ENCODE results near the gene SMC2.

SMC2 gene

DNA sequence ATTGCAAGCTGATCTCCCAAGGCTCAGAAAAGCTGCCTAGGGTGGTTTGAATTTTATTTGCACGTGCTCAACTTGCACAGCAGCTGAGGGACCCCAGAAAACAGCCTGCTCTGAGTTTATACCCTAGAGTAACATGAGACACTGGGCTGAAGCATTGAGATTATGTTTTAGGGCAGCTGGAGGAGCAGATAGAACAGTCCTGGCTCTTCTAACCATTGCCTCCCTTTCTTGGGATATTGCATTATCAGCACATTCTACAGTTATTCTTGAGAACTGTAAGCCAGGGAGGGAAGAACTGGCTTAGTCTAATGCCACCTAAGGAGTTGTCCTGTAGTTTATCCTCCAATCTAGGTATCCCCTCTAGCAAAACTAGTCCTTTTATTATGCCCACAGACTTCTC lies 10.3 kb downstream of the SMC2 start:
- no peak for DNase-seq (ENCODE audit: low read depth in 2 of 2)

DNA sequence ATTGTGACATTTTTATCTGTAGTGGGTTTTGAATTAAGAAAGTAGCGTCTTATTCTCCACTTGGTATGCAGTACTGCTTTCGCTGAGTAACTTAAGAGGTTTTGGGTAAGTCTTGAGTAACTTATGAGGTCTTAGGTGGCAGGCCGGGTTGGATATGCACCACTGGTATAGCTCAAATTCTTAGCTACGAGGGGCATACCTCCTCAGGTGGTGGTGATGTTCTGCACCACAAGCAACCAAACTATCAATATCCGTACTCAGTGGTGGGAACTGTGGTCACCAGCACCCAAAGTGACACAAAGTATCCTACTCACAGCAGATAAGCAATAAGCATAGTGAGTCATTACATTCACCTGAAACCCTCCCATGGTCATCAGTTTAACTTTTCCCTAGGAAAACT lies 13.7 kb downstream of the SMC2 start:
- no peak for DNase-seq (ENCODE audit: low read depth in 2 of 2)

DNA sequence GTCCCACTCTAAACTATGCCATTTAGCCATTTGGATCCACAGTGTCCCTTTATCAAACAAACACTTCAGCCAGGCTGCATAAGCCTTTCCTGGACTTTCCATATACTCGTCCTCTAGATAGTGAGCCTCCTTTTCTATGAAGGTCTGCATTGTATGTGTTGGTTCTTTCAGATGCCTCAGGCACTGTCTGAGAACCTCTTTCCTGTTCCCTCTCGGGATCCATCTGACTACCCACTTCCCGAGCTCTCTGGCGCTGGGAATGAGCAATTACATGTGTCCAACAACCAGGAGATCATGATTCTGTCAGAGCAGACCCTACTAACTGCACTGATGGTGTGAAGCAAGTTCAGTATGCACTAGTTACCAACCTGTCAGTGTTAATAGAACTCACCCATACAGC lies 14.2 kb downstream of the SMC2 start:
- DNase-seq (ENCODE audit: low read depth in 2 of 2): no peak

DNA sequence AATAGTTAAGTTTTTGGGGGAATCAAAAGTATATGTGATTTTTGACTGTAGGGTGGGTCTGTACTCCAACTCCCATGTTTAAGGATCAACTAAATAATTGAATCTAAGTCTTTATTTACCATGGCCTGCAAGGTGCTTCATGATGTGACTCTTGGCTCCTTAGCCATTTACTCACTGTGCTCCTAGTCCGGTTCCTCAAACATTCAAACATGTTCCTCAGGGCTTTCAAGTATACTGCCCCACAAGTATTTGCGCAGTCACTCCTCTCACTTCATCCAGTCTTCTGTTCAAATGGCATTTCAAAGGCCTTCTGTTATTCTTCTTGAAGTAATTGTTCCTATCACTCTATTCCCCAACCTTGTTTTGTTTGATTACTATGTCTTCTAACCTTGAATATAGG lies 16.4 kb downstream of the SMC2 start:
- no peak for DNase-seq (ENCODE audit: low read depth in 2 of 2)

DNA sequence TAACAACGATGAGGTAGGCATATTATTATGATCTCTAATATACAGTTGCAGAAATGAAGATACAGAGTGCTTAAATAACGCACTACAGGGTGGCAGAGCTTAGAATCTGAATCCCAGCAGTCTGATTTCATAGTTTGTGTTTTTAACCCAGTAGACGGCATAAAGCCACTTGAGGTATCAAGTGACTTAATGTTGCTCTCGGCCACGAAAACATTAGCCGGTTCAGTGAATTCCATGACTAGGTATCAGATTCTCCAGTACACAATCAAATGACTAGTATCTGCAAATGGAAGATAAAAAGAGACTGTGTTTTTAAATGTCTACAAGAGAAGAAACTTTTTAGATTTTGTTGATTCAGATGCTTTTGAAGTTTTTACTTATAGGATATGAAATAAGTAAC lies 24.8 kb downstream of the SMC2 start:
- no peak for DNase-seq (ENCODE audit: low read depth in 2 of 2)

DNA sequence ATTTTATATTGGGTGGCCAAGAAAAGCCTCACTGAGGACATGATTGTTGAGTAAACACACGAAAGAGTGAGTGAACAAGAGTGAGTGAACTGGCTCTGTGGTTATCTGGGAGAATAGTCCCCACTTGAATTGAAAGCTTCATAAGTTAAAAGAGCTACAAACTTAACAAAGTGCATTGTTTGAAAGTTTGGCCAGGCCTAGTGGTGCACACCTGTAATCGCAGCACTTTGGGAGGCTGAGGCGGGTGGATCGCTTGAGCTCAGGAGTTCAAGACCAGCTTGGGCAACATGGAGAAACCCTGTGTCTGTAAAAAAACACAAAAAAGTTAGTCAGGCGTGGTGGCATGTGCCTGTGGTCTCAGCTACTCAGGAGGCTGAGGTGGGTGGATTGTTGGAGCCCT lies 26.9 kb downstream of the SMC2 start:
- no peak for DNase-seq (ENCODE audit: low read depth in 2 of 2)

DNA sequence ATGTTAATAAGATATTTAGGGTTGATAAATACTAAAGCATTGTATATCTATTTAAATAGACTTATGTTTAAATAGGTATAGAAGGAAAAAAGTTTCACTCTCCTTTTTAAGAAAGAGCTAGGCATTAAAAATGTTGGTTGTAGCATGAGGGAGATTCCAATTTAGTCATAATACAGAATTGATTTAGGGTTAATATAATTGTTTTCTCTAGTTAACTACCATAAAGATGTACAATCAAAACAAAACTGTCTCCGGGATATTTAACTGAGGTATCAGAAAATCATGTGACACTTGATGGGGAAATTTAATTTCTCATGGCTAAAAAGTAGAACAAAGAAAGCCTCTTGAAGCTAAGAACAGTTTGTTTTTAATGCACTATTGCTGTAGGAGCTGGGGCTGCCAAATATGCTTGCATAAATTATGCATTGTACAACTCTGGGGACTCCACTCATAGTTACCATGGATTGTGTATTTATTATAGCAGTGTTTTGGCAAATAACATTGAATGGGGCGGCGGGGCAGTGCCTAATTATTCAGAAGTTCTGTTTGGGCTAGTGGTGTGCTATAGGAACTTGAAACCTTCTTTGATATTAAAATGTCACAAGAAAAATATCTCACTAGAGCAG lies 44.2 kb downstream of the SMC2 start:
- no peak for DNase-seq (ENCODE audit: low read depth in 2 of 2)

DNA sequence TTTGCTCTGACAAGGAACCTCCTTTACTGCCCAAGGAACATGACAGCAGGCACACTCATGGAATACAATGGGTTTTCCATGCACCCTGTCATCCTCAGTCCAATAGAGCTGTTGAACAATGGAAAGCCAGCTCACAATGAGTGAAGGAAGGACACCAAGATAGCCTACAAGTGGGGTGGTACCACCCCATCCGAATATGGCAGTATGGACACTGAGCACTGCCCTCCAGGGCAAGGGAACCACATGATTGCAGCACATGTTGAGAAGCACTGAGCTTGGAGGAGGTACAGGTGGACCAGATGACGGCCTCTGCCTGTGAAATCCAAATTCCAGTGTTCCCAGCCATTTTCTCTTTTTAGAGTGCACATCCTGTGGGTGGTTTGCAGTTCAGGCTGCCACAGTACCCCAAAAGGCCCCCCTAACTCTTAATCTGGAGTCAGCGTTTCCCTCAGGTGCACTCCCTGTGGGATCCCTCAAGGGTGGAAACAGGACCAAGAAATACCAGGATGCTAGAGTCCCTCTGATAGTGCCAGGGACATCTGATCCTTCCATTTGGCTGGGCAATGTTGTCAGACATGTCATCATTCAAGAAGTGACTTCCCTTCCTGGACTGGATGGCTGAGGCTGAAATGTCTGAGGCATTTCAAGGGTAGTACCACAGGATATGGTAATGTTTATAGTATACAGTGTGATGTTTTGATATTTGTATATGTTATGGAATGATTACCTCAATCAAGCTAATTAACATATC lies 48.9 kb downstream of the SMC2 start:
- no peak for DNase-seq (ENCODE audit: low read depth in 2 of 2)

DNA sequence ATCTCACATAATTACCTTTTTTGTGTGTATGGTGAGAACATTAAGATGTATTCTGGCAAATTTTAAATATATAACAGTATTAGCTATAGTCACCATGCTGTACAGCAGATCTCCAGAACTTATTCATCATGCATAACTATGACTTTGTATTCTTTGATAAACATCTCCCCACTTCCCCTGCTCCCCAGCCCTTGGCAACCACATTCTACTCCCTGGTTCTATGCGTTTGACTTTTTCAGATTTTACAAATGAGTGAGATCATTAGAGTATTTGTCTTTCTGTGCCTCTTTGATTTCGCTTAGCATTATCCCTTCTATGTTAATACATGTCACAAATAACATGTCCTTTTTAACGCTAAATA lies 49.4 kb downstream of the SMC2 start:
- DNase-seq (ENCODE audit: low read depth in 2 of 2): no peak

DNA sequence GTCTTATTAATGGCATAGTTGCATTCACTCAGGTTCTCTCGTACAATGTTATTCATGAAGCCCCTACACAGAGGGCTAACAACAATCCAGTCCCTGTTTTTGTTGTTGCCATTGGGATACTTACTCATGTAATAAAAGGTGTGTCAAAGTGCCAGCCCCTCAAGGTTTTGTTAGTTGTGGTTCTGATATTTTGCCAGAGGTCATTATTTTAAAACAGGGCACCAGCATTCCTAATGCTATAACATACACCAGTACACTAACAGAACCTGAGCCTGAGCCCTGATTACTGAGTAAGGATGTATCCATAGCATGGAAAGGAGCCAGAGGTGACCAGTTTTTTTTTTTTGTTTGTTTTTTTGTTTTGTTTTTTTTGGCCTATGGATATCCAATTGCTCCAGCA lies 50.2 kb downstream of the SMC2 start:
- DNase-seq (ENCODE audit: low read depth in 2 of 2): no peak

DNA sequence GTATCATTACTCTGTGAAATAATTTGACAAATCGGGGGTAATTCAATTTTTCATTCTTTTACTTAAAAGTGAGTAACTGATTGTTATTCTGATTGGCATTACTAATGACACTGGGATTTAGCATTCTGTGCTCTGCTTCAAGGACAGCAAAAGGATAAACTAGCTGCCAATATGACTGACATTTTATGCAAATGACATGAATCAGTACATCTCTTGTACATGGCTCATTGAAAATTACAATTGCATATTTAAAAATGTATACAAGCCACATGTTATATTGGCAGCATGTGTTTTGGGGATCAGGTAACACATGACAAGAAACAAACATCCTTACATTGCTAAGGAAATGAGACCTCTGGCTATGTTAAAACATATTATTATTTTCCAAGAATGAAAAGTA lies 79.0 kb downstream of the SMC2 start:
- no peak for DNase-seq (ENCODE audit: low read depth in 2 of 2)

DNA sequence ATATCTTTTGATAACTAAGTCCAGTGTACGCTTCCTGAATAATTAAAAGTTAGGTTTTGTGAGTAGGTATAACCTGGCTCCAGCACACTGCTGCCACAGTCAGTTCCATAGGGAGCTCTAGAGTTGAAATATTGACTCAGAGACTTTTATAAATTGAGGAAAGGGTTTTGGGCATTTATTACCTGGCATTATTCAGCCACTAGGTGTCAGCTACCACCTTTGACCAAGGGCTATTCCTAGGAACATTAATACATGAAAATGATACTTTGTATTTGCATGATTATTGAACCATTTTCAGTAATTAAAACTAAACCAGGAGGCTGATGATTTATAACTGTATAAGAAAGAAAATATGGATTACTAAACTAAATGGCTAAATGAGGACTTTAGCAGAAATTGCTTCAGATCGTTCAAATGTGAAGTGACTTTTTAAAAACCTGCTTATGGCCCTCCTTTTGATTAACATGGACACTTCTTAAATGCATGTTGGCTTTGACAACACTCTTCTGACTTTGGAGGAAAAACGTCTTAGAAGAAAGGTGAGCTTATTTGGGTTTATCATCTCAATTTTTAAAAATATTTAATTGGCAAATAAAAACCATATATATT lies 83.0 kb downstream of the SMC2 start:
- no peak for DNase-seq (ENCODE audit: low read depth in 2 of 2)

DNA sequence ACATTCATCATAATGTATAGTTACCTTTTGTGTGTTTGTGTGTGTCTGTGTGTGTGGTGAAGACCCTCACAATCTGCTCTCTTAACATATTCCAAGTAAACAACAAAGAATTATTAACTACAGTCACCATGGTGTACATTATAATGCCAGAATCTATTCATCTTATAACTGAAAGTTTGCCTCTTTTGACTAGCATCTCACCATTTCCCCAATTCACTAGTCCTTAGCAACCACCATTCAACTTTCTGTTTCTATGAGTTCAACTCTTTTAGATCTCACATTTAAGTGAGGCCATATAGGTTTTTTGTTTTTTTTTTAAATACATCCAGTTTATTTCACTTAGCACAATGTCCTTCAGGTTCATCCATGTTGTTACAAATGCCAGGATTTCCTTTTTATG lies 83.6 kb downstream of the SMC2 start:
- DNase-seq (ENCODE audit: low read depth in 2 of 2): no peak
